Right cardiac atrium (tissue), 5 donors: ENCODE measurements around the gene CEP128. TPM values are rescaled to one million over a fixed set of nuclear protein-coding genes. Genes with fewer than 3 reads are reported as not detected.

Source experiments
- ATAC-seq, 2 donors: fragments of 200-7000 bp; cut with Tn5 transposase; one replicate each; pipeline versions ENCODE4 v1.8.0 to v1.9.1; 2020; ENCODE audit warnings: moderate library complexity in 2 of 2, mild to moderate bottlenecking in 1 of 2
- DNase-seq, 3 donors: peaks; one replicate each; pipeline ENCODE4 v3.0.0-alpha.2; 2020
- H3K27ac ChIP-seq: one replicate; pipeline ENCODE4 v1.5.1; 2013; ENCODE audit warnings: mild to moderate bottlenecking, low read length, control low read depth, moderate library complexity
- H3K27me3 ChIP-seq: one replicate; pipeline ENCODE4 v1.6.1; 2013; ENCODE audit not compliant: control insufficient read depth, insufficient read depth
- H3K4me1 ChIP-seq: one replicate; pipeline ENCODE4 v1.6.1; 2013; ENCODE audit warnings: low read length; ENCODE audit not compliant: control insufficient read depth, insufficient read depth
- H3K4me3 ChIP-seq: one replicate; pipeline ENCODE4 v1.5.1; 2013; ENCODE audit warnings: low read length, control low read depth
- H3K9me3 ChIP-seq: one replicate; pipeline ENCODE4 v1.6.1; 2013; ENCODE audit warnings: low read length; ENCODE audit not compliant: control insufficient read depth
- WGBS: extraction: QIAGEN DNeasy Blood & Tissue Kit; methylation state at CpG from one replicate; pipeline ENCODE4 v1.1.7; 2013; 5-methylcytosine and 5-hydroxymethylcytosine counted together
- intact Hi-C, 4 donors: fragments of 100-400 bp; cut with DNase I; formaldehyde crosslinking; loops; one replicate each; pipeline versions ENCODE4 v1.11.0 to v1.14.0; 2022 to 2023
- polyA plus RNA-seq: library from polyadenylated mRNA; stranded (reverse); fragments of 200-250 nt; gene quantifications from one replicate; pipeline ENCODE4 v1.2.3, GENCODE V29; 2013
- total RNA-seq, 4 donors: library from RNA; stranded (reverse); fragmentation: NEBNext Ultra II Directional; extraction: Animal tissue kit (Norgen Biotek cat#: 25700); gene quantifications; one replicate each; pipeline ENCODE4 v1.2.1, GENCODE V29; 2021
- donor health status: healthy with polysubstance abuse.
- donor health status: DM: no; HTN: yes; CAD: no.
- donor health status: DM: no; HTN: no; CAD: no.
- donor health status: DM: no; HTN: yes; CAD: no; lungs with severe emphysema.
- donor health status: DM: yes; HTN: yes; CAD: no.

CEP128 gene
- total and polyA plus RNA-seq, 5 donors: 1.2 to 9.2 (median 5.6) TPM

DNA sequence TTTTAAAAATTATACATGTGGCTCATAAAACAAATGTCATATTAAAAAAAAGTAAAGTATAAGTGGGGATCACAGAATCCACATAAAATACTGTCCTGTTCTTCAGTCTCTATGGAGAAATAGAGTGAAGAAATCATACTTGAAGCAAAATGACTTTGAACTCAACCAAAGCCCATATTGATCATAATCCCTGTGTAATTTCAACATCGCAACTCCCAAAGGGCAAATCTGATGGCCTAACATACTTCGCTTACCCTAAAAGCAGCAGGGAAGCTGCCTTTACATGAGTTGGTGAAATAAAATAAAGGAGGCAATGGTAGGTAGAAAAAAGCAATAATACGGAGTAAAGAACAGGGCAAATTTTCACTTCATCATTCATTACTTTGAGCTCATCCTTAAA lies 101.8 kb downstream of the CEP128 start:
- no peaks in the 10 kb centered on the region for H3K4me1 ChIP-seq
- ATAC-seq (no peak), DNase-seq (no peak)
- H3K27me3 ChIP-seq: no peaks in the 10 kb centered on the region
- no peak overlapping the region for H3K27ac ChIP-seq
- no peaks in the 10 kb centered on the region for H3K9me3 ChIP-seq
- intact Hi-C loops: loop anchor here in 2 of 4 donors (10.0 kb wide), 2 partner anchors 785 to 1875 kb away; no protein-coding TSS in a partner anchor
- no peak overlapping the region for H3K4me3 ChIP-seq
- 97% methylated on average over 3 of the region's 3 CpGs for WGBS

DNA sequence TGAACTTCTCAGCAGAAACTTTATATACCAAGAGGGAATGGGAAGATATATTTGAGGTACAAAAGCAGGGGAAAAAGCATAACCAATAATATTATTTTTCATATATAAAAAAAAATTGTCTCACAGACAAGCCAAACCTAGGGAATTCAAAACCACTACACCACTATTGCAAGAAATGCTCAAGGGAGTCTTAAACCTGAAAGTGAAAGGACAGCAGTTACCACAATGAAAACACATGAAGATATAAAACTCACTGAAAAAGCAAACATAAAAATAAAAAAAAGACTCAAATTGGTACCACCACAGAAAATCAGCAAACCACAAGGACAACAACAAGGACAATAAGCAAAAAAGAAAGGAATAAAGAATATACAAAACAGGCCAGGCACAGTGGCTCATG lies 131.9 kb downstream of the CEP128 start:
- DNase-seq: no peak
- no peak for ATAC-seq
- H3K4me1 ChIP-seq: no peaks in the 10 kb centered on the region
- intact Hi-C loops: no loop called here
- H3K27ac ChIP-seq: no peak overlapping the region
- no peak overlapping the region for H3K4me3 ChIP-seq
- H3K9me3 ChIP-seq: no peaks in the 10 kb centered on the region
- no peaks in the 10 kb centered on the region for H3K27me3 ChIP-seq

DNA sequence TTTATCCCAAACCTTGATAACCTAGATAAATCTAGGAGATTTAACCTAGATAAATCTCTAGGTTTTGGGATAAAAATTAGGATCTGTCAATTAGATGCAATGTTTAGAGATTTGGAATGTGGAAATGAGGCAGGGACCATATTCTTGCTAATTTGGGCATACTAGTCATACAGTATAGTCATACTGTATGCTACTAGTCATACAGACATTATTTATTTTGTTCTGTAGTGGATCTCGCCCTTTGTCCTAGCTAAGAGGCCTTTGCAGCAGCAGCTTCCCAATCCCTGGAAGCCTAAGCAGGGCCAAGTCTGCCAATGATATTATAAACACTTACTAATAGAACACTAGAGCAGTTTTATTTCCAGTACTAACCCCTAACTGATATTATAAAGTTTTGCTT lies 136.4 kb downstream of the CEP128 start:
- ATAC-seq (no peak), DNase-seq (no peak)
- H3K27me3 ChIP-seq: no peaks in the 10 kb centered on the region
- no peak overlapping the region for H3K4me3 ChIP-seq
- H3K9me3 ChIP-seq: no peaks in the 10 kb centered on the region
- no peak overlapping the region for H3K27ac ChIP-seq
- H3K4me1 ChIP-seq: no peaks in the 10 kb centered on the region
- 87% methylated on average over 1 of the region's 1 CpG for WGBS
- intact Hi-C loops: no loop called here

DNA sequence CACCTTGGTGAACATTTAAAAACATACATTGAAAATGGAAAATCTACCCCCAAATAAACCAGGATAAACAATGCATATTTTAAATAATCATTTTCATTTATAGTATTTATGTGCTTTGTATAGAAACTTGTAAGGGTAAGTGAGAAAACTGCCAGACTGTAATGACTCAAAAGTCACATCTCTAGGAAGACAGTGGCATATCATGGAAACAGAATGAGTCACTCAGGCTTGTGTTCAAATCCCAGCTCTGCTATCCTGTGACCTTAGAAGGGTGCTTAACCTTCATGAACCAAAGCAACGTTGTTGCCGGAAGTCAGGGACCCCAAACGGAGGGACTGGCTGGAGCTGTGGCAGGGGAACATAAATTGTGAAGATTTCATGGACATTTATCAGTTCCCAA lies 142.7 kb downstream of the CEP128 start:
- no peak for DNase-seq
- 95% methylated on average over 3 of the region's 3 CpGs for WGBS
- Histone ChIP-seq H3K4me1 (no peaks in the 10 kb centered on the region), H3K27me3 (no peaks in the 10 kb centered on the region), H3K27ac (no peak overlapping the region), H3K9me3 (no peaks in the 10 kb centered on the region), H3K4me3 (no peak overlapping the region)
- intact Hi-C loops: no loop called here
- ATAC-seq: no peak

DNA sequence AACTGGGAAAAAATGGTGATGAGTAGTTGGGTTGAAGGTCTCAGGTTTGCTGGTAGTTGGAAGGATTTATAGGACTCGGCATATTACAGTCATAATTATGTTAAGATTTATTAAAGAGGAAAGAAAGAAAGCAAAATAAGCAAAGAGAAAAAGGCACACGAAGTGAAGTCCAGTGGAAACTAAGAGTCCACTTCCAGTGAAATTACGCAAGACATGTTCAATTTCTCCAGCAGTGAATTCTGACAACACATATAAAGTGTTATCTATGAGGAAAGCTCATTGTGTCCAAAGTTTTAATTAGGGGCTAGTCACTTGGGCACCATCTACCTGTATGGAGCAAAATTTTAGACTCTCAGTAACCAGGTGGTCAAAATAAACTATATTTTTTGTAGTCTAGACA lies 143.3 kb downstream of the CEP128 start:
- no peak for DNase-seq
- Histone ChIP-seq H3K27me3 (no peaks in the 10 kb centered on the region), H3K9me3 (no peaks in the 10 kb centered on the region), H3K27ac (no peak overlapping the region), H3K4me1 (no peaks in the 10 kb centered on the region), H3K4me3 (no peak overlapping the region)
- WGBS: 97% methylated on average over 3 of the region's 3 CpGs
- ATAC-seq: no peak
- intact Hi-C loops: no loop called here

DNA sequence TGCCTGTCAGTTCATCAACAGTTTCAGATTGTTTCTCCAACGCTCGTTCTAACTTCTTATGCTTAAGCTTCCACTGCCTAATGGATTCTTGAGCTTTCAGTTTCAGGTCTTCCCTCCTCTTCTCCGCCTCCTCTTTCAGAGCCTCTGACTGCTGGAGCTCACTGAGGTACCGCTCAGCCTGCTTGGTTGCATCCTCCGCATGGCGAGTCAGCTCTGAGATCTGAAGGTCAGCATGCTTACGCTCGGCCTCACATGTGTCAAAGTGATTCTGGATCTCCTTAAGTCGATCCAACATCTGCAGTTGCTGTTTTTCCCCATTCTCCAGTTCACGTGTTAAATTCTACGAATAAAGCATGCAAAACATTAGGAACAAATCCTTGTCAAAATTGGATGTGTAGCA lies 148.8 kb downstream of the CEP128 start:
- no peaks in the 10 kb centered on the region for H3K27me3 ChIP-seq
- ATAC-seq: no peak
- intact Hi-C loops: no loop called here
- no peak overlapping the region for H3K4me3 ChIP-seq
- H3K4me1 ChIP-seq: no peaks in the 10 kb centered on the region
- H3K9me3 ChIP-seq: no peaks in the 10 kb centered on the region
- DNase-seq: peak in 1 of 3 donors; percentile 11
- WGBS: 95% methylated on average over 11 of the region's 11 CpGs
- no peak overlapping the region for H3K27ac ChIP-seq

DNA sequence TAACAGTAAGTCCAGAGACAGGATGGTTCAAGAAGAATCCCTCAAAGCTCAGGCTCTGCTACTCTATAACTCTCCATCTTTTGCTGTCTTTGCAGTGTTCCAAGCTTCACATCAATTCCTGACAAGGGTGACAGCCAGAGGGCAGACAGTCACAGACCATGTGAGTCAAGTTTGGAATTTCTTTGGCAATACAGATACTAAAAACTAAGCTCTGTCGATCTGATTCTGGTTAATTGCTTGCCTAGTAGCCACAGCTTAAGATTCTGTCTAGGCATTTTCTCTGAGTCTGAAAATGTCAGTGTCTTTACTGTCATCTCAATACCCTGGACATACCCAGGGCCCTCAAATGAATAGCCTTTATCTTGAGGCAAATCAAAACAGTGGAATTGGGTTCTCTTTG lies 153.7 kb downstream of the CEP128 start:
- intact Hi-C loops: no loop called here

DNA sequence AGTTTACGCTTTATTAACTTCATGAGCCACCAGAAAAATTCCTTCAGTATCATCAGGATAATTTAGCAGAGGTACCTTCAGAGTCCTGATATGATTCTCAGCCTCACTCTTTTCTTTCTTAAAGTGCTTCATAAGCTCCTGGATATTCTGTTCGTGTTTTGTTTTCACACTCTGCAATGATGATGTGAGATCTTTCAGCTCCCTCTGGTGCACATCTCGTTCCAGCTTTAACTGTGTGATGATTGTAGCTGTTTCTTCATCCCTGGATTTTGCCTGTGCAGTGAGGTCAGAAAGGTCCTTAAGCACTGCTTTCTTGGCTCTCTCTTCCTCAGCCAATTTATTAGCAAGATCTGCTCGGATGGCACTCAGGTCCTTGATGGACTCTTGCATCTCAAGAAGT lies 156.7 kb downstream of the CEP128 start:
- Histone ChIP-seq H3K4me3 (no peak overlapping the region), H3K9me3 (no peaks in the 10 kb centered on the region), H3K4me1 (no peaks in the 10 kb centered on the region), H3K27me3 (no peaks in the 10 kb centered on the region), H3K27ac (no peak overlapping the region)
- intact Hi-C loops: no loop called here
- peak in 1 of 2 donors; percentile 63 for ATAC-seq
- WGBS: 59% methylated on average over 4 of the region's 4 CpGs
- no peak for DNase-seq

More for the DNA sequence above, 153.7 kb downstream of the CEP128 start:
- Histone ChIP-seq H3K4me3 (no peak overlapping the region), H3K27me3 (no peaks in the 10 kb centered on the region), H3K4me1 (no peaks in the 10 kb centered on the region), H3K27ac (no peak overlapping the region), H3K9me3 (no peaks in the 10 kb centered on the region)
- DNase-seq: no peak
- ATAC-seq: no peak
- 54% methylated on average over 1 of the region's 1 CpG for WGBS

DNA sequence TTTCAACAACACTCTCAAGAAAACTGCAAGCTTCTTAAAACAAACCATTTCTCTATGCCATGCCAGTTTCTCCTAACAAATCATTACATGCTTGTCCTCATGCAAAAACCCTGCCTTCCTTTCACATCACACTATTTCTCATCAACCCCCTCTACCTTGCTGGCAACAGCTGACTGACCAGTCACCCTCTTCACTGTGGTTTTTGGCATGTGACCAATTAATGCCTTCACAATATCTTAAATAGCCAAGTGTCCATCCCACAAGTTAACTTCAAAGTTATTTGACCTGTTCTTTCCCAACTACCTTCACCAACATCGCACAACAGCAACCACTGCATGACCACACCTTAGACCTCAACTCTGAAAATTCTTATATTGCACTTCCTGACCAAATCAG lies 159.6 kb downstream of the CEP128 start:
- H3K27ac ChIP-seq: no peak overlapping the region
- 92% methylated on average over 1 of the region's 1 CpG for WGBS

DNA sequence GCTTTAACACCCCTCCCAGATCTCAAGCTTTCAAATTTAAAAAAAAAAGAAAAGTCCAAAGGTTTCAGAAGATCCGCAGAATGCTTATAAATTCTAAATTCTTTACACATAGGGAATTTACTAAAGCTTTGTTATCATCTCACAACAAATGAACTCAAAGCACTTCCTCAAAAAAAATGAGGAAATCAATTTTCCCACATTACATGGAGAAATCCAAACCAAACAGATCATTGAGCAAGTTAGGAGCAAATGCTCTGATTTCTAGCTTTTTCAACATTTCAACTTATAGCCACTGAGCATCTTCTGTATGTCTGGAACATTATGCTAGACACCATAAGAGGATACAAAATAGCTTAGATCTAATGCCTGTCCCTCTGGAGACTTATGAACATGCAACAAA lies 161.0 kb downstream of the CEP128 start:
- no peaks in the 10 kb centered on the region for H3K9me3 ChIP-seq
- WGBS: 91% methylated on average over 1 of the region's 1 CpG
- intact Hi-C loops: no loop called here
- H3K27me3 ChIP-seq: no peaks in the 10 kb centered on the region
- H3K27ac ChIP-seq: no peak overlapping the region
- H3K4me3 ChIP-seq: no peak overlapping the region
- ATAC-seq (no peak), DNase-seq (no peak)
- no peaks in the 10 kb centered on the region for H3K4me1 ChIP-seq

More for the DNA sequence above, 159.6 kb downstream of the CEP128 start:
- no peaks in the 10 kb centered on the region for H3K9me3 ChIP-seq
- H3K4me3 ChIP-seq: no peak overlapping the region
- no peaks in the 10 kb centered on the region for H3K4me1 ChIP-seq
- H3K27me3 ChIP-seq: no peaks in the 10 kb centered on the region
- intact Hi-C loops: no loop called here
- ATAC-seq: no peak
- no peak for DNase-seq

DNA sequence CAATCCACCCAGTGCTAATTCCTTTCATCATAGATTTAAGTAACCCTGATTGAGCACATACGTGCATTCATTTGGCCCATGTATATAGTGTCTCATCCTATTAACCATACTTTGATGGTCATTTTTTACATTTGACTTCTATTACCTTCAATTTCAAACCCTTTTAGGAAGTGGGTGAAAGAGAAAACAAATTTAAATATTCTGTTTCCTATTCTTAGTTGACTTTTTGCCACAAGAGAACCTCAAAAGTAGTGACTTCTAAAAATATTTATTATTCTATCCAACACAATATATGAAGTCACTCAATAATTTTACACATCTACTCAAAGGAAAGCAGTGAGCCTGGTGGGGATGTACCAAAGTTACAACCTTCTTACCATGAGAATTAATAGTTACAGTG lies 164.9 kb downstream of the CEP128 start:
- H3K27me3 ChIP-seq: no peaks in the 10 kb centered on the region

DNA sequence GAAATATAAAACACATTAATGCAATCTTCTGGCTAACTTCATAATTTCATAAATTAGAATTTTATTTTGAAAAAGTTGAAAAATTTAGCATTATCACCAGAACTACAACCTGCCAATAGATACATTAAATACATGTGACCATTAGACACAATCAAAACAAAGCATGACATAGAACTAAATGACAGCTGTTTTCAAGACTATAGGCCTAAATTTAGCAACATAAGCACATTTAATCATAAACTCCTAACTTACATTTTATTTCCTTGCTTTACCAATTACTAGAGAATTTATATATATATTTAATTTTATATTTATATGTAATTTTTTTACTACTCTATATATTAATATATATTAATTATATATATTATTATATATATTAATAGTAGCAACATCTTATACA lies 165.4 kb downstream of the CEP128 start:
- Histone ChIP-seq H3K27ac (no peak overlapping the region), H3K9me3 (no peaks in the 10 kb centered on the region), H3K27me3 (no peaks in the 10 kb centered on the region), H3K4me3 (no peak overlapping the region), H3K4me1 (no peaks in the 10 kb centered on the region)
- DNase-seq: no peak
- intact Hi-C loops: no loop called here
- ATAC-seq: no peak

More for the DNA sequence above, 164.9 kb downstream of the CEP128 start:
- intact Hi-C loops: no loop called here
- no peak for ATAC-seq
- H3K4me1 ChIP-seq: no peaks in the 10 kb centered on the region
- WGBS: 99% methylated on average over 1 of the region's 1 CpG
- no peaks in the 10 kb centered on the region for H3K9me3 ChIP-seq
- no peak overlapping the region for H3K27ac ChIP-seq
- DNase-seq: no peak
- no peak overlapping the region for H3K4me3 ChIP-seq
